IMR-90 (cell line): ENCODE results near the gene MLST8. TPM values are rescaled to one million over a fixed set of nuclear protein-coding genes. Genes with fewer than 3 reads are reported as not detected.

Source experiments
- ATAC-seq: fragments of 200-7000 bp; cut with Tn5 transposase; 2 replicates; pipeline ENCODE4 v1.9.1; 2020; ENCODE audit warnings: low read depth, mild to moderate bottlenecking, moderate library complexity
- BruUV-seq: library from RNA; stranded (reverse); fragments of 400-500 nt; replicated peaks from 2 replicates; lab custom pipeline; 2021; lab: Mats Ljungman, UMichigan
- CTCF ChIA-PET: fragments of 300-600 bp; formaldehyde crosslinking; extraction: SDS; loops from one replicate; lab custom pipeline; 2021; ENCODE audit warnings: antibody characterized with exemption; lab: Yijun Ruan, JAX
- POLR2A ChIA-PET: fragments of 300-600 bp; sonication (Branson Sonifier 250); formaldehyde crosslinking; loops from one replicate; lab custom pipeline; 2022; ENCODE audit warnings: antibody characterized with exemption; ENCODE audit not compliant: unreplicated experiment; lab: Charles Lee
- DNase-seq: peaks from one replicate; pipeline ENCODE4 v3.0.0; 2013
- H2AFZ ChIP-seq: replicated peaks from 2 replicates; pipeline ENCODE3; 2013; ENCODE audit warnings: low read length, mild to moderate bottlenecking; ENCODE audit not compliant: poor library complexity
- H2AK5ac ChIP-seq: 2 replicates; pipeline ENCODE4 v1.6.1; 2013; ENCODE audit warnings: low read depth, low read length, inconsistent platforms
- H2AK9ac ChIP-seq: replicated peaks from 2 replicates; pipeline ENCODE3; 2013; ENCODE audit warnings: mild to moderate bottlenecking, low read depth, low read length, moderate library complexity; ENCODE audit not compliant: poor library complexity
- H2BK120ac ChIP-seq: 2 replicates; pipeline ENCODE4 v1.6.1; 2013; ENCODE audit warnings: low read depth, low read length, inconsistent platforms
- H2BK15ac ChIP-seq: 3 replicates; pipeline ENCODE4 v1.6.1; 2013; ENCODE audit warnings: low read depth, low read length, inconsistent platforms
- H2BK20ac ChIP-seq: 2 replicates; pipeline ENCODE4 v1.6.1; 2013; ENCODE audit warnings: low read depth, mild to moderate bottlenecking, inconsistent platforms, low read length, moderate library complexity
- H2BK5ac ChIP-seq: 2 replicates; pipeline ENCODE4 v1.6.1; 2013; ENCODE audit warnings: mild to moderate bottlenecking, low read depth, low read length, inconsistent platforms; ENCODE audit not compliant: poor library complexity, severe bottlenecking
- H3K14ac ChIP-seq: replicated peaks from 2 replicates; pipeline ENCODE4 v1.6.1; 2013; ENCODE audit warnings: low read depth, low read length, inconsistent platforms
- H3K18ac ChIP-seq: 2 replicates; pipeline ENCODE4 v1.6.1; 2013; ENCODE audit warnings: low read depth, low read length, control low read depth
- H3K23ac ChIP-seq: 2 replicates; pipeline ENCODE4 v1.6.1; 2013; ENCODE audit warnings: low read depth, low read length, inconsistent platforms
- H3K27ac ChIP-seq: 2 replicates; pipeline ENCODE4 v1.5.1; 2013; ENCODE audit warnings: mild to moderate bottlenecking, control low read depth, low read length; ENCODE audit not compliant: insufficient read depth
- H3K27me3 ChIP-seq: 2 replicates; pipeline ENCODE4 v1.6.1; 2013; ENCODE audit warnings: low read length; ENCODE audit not compliant: control insufficient read depth, insufficient read depth
- H3K36me3 ChIP-seq: 2 replicates; pipeline ENCODE4 v1.6.1; 2013; ENCODE audit warnings: low read length, mixed read lengths; ENCODE audit not compliant: control insufficient read depth, insufficient read depth
- H3K4ac ChIP-seq: 2 replicates; pipeline ENCODE4 v1.6.1; 2013; ENCODE audit warnings: low read depth, low read length, inconsistent platforms
- H3K4me1 ChIP-seq: 2 replicates; pipeline ENCODE4 v1.6.1; 2013; ENCODE audit warnings: low read length, mixed read lengths; ENCODE audit not compliant: control insufficient read depth, insufficient read depth
- H3K4me2 ChIP-seq: 2 replicates; pipeline ENCODE4 v1.6.1; 2013; ENCODE audit warnings: low read depth, mild to moderate bottlenecking, control low read depth, low read length, moderate library complexity
- H3K4me3 ChIP-seq: 2 replicates; pipeline ENCODE4 v1.5.1; 2013; ENCODE audit warnings: low read depth, mild to moderate bottlenecking, control low read depth, low read length, moderate library complexity; ENCODE audit not compliant: insufficient read depth
- H3K56ac ChIP-seq: 2 replicates; pipeline ENCODE4 v1.6.1; 2013; ENCODE audit warnings: low read length, inconsistent platforms; ENCODE audit not compliant: insufficient read depth; ENCODE audit errors: extremely low read depth
- H3K79me1 ChIP-seq, 2 experiments: 2 replicates each; pipeline ENCODE4 v1.6.1; 2013; ENCODE audit warnings: low read length in 2 of 2, inconsistent platforms in 1 of 2, low read depth in 1 of 2
- H3K9ac ChIP-seq: 2 replicates; pipeline ENCODE4 v1.6.1; 2013; ENCODE audit warnings: low read depth, low read length, control low read depth
- H3K9me1 ChIP-seq: 2 replicates; pipeline ENCODE4 v1.6.1; 2013; ENCODE audit warnings: low read length, inconsistent platforms; ENCODE audit not compliant: insufficient read depth
- H3K9me3 ChIP-seq: 2 replicates; pipeline ENCODE4 v1.6.1; 2013; ENCODE audit warnings: low read length; ENCODE audit not compliant: control insufficient read depth, insufficient read depth
- H4K20me1 ChIP-seq: 2 replicates; pipeline ENCODE4 v1.6.1; 2013; ENCODE audit warnings: low read length, inconsistent platforms; ENCODE audit not compliant: insufficient read depth
- H4K5ac ChIP-seq: 2 replicates; pipeline ENCODE4 v1.6.1; 2013; ENCODE audit warnings: mild to moderate bottlenecking, low read depth, low read length, control low read depth
- H4K8ac ChIP-seq, 2 experiments: 2 replicates each; pipeline ENCODE4 v1.6.1; 2013; ENCODE audit warnings: low read depth in 2 of 2, low read length in 2 of 2, control low read depth in 1 of 2, inconsistent platforms in 1 of 2
- H4K91ac ChIP-seq: 2 replicates; pipeline ENCODE4 v1.6.1; 2013; ENCODE audit warnings: low read depth, low read length, inconsistent platforms; ENCODE audit not compliant: insufficient read depth
- CEBPB ChIP-seq: IDR thresholded peaks from 2 replicates; pipeline ENCODE4 v1.6.1; 2012; ENCODE audit warnings: low read depth, low read length, improper control_type of control experiment
- CTCF ChIP-seq: conservative IDR thresholded peaks from 2 replicates; pipeline ENCODE4 v1.5.1; 2012; ENCODE audit warnings: mild to moderate bottlenecking, low read depth, low read length, improper control_type of control experiment
- RAD21 ChIP-seq: IDR thresholded peaks from 2 replicates; pipeline ENCODE4 v1.6.1; 2012; ENCODE audit warnings: low read length, improper control_type of control experiment
- RFX5 ChIP-seq: IDR thresholded peaks from 2 replicates; pipeline ENCODE4 v1.8.0; 2012; ENCODE audit warnings: low read depth, mild to moderate bottlenecking, low read length, moderate library complexity
- SMC3 ChIP-seq: fragments of 150-350 bp; IDR thresholded peaks from 2 replicates; pipeline ENCODE4 v1.6.1; 2016; ENCODE audit warnings: low read depth, mild to moderate bottlenecking, antibody characterized with exemption, low read length, moderate library complexity
- USF2 ChIP-seq: fragments of 150-350 bp; IDR thresholded peaks from 2 replicates; pipeline ENCODE4 v1.6.1; 2017; ENCODE audit warnings: mild to moderate bottlenecking, antibody characterized with exemption, low read length, low read depth
- WGBS, 2 experiments: methylation state at CpG; one replicate each; pipeline versions ENCODE4 v1.1.5 to v1.1.7; 2013; ENCODE audit warnings: missing lambda C conversion rate in 2 of 2; ENCODE audit not compliant: insufficient read length in 1 of 2; ENCODE audit errors: extremely low coverage in 2 of 2; 5-methylcytosine and 5-hydroxymethylcytosine counted together
- dilution Hi-C: fragments of 300-500 bp; cut with HindIII; formaldehyde crosslinking; loops from one replicate; pipeline ENCODE4 v1.14.3; 2018; ENCODE audit warnings: low sequenced_read_pairs; ENCODE audit not compliant: unreplicated experiment
- in situ Hi-C: fragments of 300-500 bp; cut with MboI; formaldehyde crosslinking; loops from 3 replicates; pipeline ENCODE4 v1.14.3; 2019; ENCODE audit warnings: low sequenced_read_pairs, inconsistent platforms, mixed read lengths
- intact Hi-C: fragments of 100-400 bp; cut with micrococcal nuclease; formaldehyde crosslinking; loops from 2 replicates; pipeline ENCODE4 v1.10.0; 2022
- polyA plus RNA-seq, 3 experiments: library from polyadenylated mRNA; depleted of rRNA; stranded (reverse); fragments of >200 nt; gene quantifications; 2 replicates each; pipeline ENCODE4 v1.2.3, GENCODE V29; 2012; ENCODE audit warnings: low replicate concordance in 1 of 3
- total RNA-seq: library from RNA; depleted of rRNA; stranded (reverse); fragments of >200 nt; gene quantifications from 2 replicates; pipeline ENCODE4 v1.2.3, GENCODE V29; 2012

MLST8 gene
- total and polyA plus RNA-seq, 2 of the 4 experiments (the other 2 are of a cell fraction), result 34.4 to 93.7 TPM

DNA sequence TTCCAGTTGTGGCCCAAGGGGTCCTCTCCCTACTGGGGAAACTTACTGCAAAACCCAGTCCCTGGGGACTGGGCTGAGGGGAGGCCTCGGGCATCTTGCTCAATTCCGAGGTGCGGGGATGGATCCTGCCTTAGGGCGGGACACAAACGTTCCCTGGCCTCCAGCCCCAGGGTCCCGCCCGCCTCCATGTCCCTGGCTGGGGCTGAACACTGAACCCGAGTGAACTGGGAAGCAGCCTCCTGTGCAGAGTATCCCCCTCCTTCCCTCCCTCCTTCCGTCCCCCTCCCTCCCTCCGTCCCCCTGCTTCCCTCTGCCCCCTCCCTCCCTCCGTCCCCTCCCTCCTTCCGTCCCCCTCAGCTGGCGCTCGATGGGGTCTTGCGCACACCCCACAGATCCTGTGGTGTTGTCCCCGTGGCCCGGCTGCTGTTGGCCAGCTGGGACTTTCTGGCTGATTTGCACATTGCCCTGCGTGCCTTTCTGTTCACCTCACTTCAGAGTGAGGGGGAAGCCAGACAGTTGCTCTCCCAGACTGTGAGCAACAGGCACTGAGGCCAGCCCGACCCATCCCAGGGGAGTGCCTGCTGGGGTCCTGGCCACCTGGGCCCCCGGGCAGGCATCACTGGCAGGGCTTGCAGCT, 44.2 kb upstream of the MLST8 start:
- Histone ChIP-seq H2BK120ac (no peak overlapping the region), H3K9me3 (no peaks in the 10 kb centered on the region), H2BK20ac (no peak overlapping the region), H3K4me3 (no peak overlapping the region), H3K56ac (no peak overlapping the region), H3K27ac (peak overlapping the region; percentile 34), H3K4ac (peak overlapping the region; percentile 48), H3K4me1 (peaks cover 37% of the 10 kb centered on the region), H2AFZ (no peak overlapping the region), H3K27me3 (no peaks in the 10 kb centered on the region), H2BK15ac (no peak overlapping the region), H3K36me3 (peaks cover 8% of the 10 kb centered on the region), H3K4me2 (peak overlapping the region; percentile 4; the same call in 1 of the 2 replicates), H3K18ac (no peak overlapping the region), H3K9me1 (0 out of 2 replicates have a peak, but pooled peaks cover 8% of the 10 kb centered on the region), H3K9ac (peak overlapping the region; percentile 24; the same call in 1 of the 2 replicates), H4K5ac (no peak overlapping the region), H3K14ac (no peak overlapping the region), H2AK9ac (peak overlapping the region; percentile 93), H4K20me1 (peaks cover 81% of the 10 kb centered on the region), H3K79me1 (peaks cover 0 to 72% of the 10 kb centered on the region in 2 experiments; a peak in 3 of 4 replicates), H2BK5ac (peak overlapping the region; percentile 43), H2AK5ac (no peak overlapping the region), H3K23ac (no peak overlapping the region), H4K91ac (peak overlapping the region; percentile 37), H4K8ac (0 out of 4 replicates have a peak overlapping the region, but pooled peaks have one; percentile 27 to 47)
- DNase-seq (peak; percentile 69), ATAC-seq (peak; percentile 25)
- TF ChIP-seq RFX5 (no peak), CEBPB (peak; percentile 51; the same call in 1 of the 2 replicates), RAD21 (no peak), SMC3 (no peak), USF2 (0 out of 2 replicates have a peak, but pooled peaks have one; percentile 7), CTCF (no peak)
- POLR2A ChIA-PET, result no interaction called here
- BruUV-seq, result no TSS peak
- dilution Hi-C loops, result no loop called here
- intact Hi-C loops, result no loop called here
- in situ Hi-C loops, result no loop called here
- WGBS, 2 experiments, result 41% methylated on average over 8 of the region's 20 CpGs; no CpG with 5 or more reads in 1 of the 2 experiments
- CTCF ChIA-PET, result no interaction called here
